OCI-LY3 (cell line): ENCODE data around the gene ZNF683.
A peak's percentile ranks its signal among the peaks of the same experiment; 100 is the strongest.
"Not testable (repeated sequence)": the region's sequence is repeated elsewhere in the genome, so short reads cannot be mapped to it uniquely, and the experiment has no call there.

Experiments used
- H2AFZ ChIP-seq: fragments of 200-600, 300-600 bp; shearing (Covaris generic); 2 replicates; pipeline ENCODE4 v1.6.0; 2014; ENCODE audit warnings: antibody characterized with exemption, low read depth, low read length
- H3K27ac ChIP-seq: fragments of 200-600, 300-600 bp; sonication (generic); 2 replicates; pipeline ENCODE4 v1.5.1; 2014; ENCODE audit warnings: mild to moderate bottlenecking, low read length, moderate library complexity, mixed read lengths
- H3K27me3 ChIP-seq: fragments of 200-600, 300-600 bp; sonication (generic); 2 replicates; pipeline ENCODE4 v1.6.1; 2014; ENCODE audit warnings: low read depth, low read length, mixed read lengths
- H3K36me3 ChIP-seq: fragments of 200-600, 300-600 bp; sonication (generic); replicated peaks from 2 replicates; pipeline ENCODE3; 2014; ENCODE audit warnings: low read depth, low read length, mixed read lengths
- H3K4me1 ChIP-seq: fragments of 300-600, 200-600 bp; sonication (generic); 2 replicates; pipeline ENCODE4 v1.6.1; 2014; ENCODE audit warnings: low read length, mixed read lengths
- H3K4me2 ChIP-seq: fragments of 200-600, 300-600 bp; sonication (generic); 2 replicates; pipeline ENCODE4 v1.6.1; 2014; ENCODE audit warnings: low read length, mixed read lengths
- H3K4me3 ChIP-seq: fragments of 300-600, 200-600 bp; sonication (generic); 2 replicates; pipeline ENCODE4 v1.5.1; 2014; ENCODE audit warnings: antibody characterized with exemption, mild to moderate bottlenecking, low read length, moderate library complexity
- H3K79me2 ChIP-seq: fragments of 300-600, 200-600 bp; shearing (Covaris generic); 2 replicates; pipeline ENCODE4 v1.6.1; 2014; ENCODE audit warnings: mild to moderate bottlenecking, low read length, mixed read lengths
- H3K9ac ChIP-seq: fragments of 300-600, 200-600 bp; shearing (Covaris generic); 2 replicates; pipeline ENCODE4 v1.6.0; 2014; ENCODE audit warnings: mild to moderate bottlenecking, low read length, moderate library complexity
- H3K9me3 ChIP-seq: fragments of 200-600, 300-600 bp; shearing (Covaris generic); 2 replicates; pipeline ENCODE4 v1.6.1; 2014; ENCODE audit warnings: low read length, mixed read lengths; ENCODE audit not compliant: insufficient read depth
- H4K20me1 ChIP-seq: fragments of 200-600, 300-600 bp; sonication (generic); 2 replicates; pipeline ENCODE4 v1.6.1; 2016; ENCODE audit warnings: low read length, mixed read lengths; ENCODE audit not compliant: insufficient read depth
- EZH2phosphoT487 ChIP-seq: fragments of 200-600 bp; shearing (Covaris generic); IDR thresholded peaks from 2 replicates; pipeline ENCODE4 v1.6.1; 2018; ENCODE audit warnings: antibody characterized with exemption, mixed run types, low read depth
- TF ChIP-seq, protein P1 (sequence below): fragments of 200-600, 300-600 bp; sonication (generic); IDR thresholded peaks from 2 replicates; pipeline ENCODE4 v1.5.1; 2014; ENCODE audit warnings: antibody characterized with exemption, low read length, low read depth

Gene ZNF683

DNA sequence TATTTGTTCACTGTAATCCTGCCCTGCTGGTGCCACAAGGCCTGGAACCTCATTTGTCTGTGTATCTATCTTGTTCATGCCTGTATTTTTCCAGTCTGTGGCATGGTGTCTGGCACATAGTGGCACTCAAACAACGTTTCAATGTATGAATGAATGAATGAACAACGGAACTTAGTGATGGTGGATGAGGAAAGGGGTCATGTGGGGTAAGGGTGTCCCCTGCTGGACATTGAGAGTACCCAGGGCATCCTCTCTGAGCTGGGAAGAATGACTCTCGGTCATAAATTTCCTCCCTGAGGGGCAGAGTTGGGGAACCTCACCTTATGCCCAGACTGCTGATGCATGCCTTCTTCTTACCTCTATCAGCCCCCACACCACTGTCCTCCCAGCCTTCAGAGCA lies 18.9 kb upstream of the ZNF683 start:
- H3K9ac ChIP-seq = no peak overlapping the region
- no peaks in the 10 kb centered on the region for H3K27me3 ChIP-seq
- H3K9me3 ChIP-seq = no peaks in the 10 kb centered on the region
- no peak overlapping the region for H2AFZ ChIP-seq
- no peaks in the 10 kb centered on the region for H3K36me3 ChIP-seq
- H4K20me1 ChIP-seq = no peaks in the 10 kb centered on the region
- no peaks in the 10 kb centered on the region for H3K79me2 ChIP-seq
- no peak overlapping the region for H3K27ac ChIP-seq
- no peak overlapping the region for H3K4me3 ChIP-seq
- TF ChIP-seq, protein P1, sequence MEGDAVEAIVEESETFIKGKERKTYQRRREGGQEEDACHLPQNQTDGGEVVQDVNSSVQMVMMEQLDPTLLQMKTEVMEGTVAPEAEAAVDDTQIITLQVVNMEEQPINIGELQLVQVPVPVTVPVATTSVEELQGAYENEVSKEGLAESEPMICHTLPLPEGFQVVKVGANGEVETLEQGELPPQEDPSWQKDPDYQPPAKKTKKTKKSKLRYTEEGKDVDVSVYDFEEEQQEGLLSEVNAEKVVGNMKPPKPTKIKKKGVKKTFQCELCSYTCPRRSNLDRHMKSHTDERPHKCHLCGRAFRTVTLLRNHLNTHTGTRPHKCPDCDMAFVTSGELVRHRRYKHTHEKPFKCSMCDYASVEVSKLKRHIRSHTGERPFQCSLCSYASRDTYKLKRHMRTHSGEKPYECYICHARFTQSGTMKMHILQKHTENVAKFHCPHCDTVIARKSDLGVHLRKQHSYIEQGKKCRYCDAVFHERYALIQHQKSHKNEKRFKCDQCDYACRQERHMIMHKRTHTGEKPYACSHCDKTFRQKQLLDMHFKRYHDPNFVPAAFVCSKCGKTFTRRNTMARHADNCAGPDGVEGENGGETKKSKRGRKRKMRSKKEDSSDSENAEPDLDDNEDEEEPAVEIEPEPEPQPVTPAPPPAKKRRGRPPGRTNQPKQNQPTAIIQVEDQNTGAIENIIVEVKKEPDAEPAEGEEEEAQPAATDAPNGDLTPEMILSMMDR = 0 out of 2 replicates have a peak, but pooled peaks have one; percentile 12
- TF ChIP-seq EZH2phosphoT487 = no peak
- no peak overlapping the region for H3K4me2 ChIP-seq
- no peaks in the 10 kb centered on the region for H3K4me1 ChIP-seq

DNA sequence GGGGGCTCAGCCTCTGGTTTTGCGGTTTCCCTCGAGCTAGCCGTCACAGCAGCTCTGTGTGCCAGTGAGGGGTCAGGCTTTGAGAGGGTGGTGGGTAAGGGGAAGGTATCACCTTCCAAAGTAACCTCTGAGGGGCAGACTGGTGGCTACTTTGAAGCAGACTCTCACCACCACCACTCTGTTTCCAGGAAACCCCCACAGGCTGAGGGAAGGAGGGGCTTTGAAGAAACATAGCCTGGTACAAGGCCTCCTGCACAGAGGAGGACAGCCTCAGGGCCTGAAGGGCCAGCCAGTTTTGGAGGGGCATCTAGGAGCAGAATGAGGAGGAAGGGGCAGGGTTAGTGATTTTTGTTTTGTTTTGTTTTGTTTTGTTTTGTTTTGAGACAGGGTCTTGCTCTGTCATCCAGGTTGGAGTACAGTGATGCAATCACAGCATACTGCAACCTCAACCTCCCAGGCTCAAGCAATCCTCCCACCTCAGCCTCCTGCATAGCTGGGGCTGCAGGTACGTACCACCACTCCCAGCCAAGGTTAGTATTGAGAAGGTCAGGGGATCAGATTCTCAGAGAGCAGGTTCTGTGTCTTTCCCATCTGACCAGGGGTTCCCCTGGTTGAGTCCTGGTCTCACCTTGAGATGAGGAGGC lies 17.2 kb upstream of the ZNF683 start:
- no peaks in the 10 kb centered on the region for H3K27me3 ChIP-seq
- no peaks in the 10 kb centered on the region for H3K79me2 ChIP-seq
- no peaks in the 10 kb centered on the region for H3K9me3 ChIP-seq
- H3K4me1 ChIP-seq = no peaks in the 10 kb centered on the region
- no peak overlapping the region for H3K27ac ChIP-seq
- H3K36me3 ChIP-seq = no peaks in the 10 kb centered on the region
- no peak for TF ChIP-seq EZH2phosphoT487
- TF ChIP-seq, protein P1 = no peak
- no peak overlapping the region for H3K4me3 ChIP-seq
- no peak overlapping the region for H3K4me2 ChIP-seq
- no peaks in the 10 kb centered on the region for H4K20me1 ChIP-seq
- no peak overlapping the region for H2AFZ ChIP-seq
- no peak overlapping the region for H3K9ac ChIP-seq

DNA sequence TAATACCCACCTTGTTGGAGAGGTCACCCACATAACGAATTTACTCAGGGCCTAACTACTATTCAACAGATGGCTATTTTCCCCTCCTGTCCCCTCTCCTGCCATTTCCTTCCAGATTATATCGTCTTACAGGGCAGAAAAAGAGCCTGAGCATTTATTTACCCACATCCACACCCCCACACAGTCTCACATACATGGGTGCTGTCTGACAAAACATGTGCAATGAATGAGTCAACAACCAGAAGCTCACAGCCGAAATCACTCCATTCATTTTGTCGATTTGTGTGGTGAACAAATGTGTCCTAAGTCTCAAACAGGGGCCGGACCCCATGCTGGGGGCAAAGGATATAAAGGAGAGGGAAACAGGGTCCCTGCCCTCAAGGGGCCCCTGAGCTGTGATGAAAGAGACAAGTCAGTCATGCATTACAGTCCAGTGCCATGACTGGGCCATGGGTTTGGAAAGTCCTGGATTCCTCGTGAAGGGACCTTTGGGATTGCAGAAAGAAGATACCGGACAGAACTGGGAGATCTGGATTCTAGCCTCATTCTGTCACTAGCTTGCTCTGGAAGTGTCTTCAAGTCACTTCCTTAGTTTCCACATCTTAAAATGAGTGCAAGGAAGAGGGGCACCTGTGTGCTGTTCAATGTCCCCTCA lies 16.4 kb upstream of the ZNF683 start:
- H3K79me2 ChIP-seq = no peaks in the 10 kb centered on the region
- TF ChIP-seq EZH2phosphoT487 = no peak
- TF ChIP-seq, protein P1 = no peak
- no peak overlapping the region for H2AFZ ChIP-seq
- no peak overlapping the region for H3K4me2 ChIP-seq
- H3K9ac ChIP-seq = no peak overlapping the region
- no peaks in the 10 kb centered on the region for H4K20me1 ChIP-seq
- no peak overlapping the region for H3K4me3 ChIP-seq
- H3K4me1 ChIP-seq = no peaks in the 10 kb centered on the region
- H3K36me3 ChIP-seq = no peaks in the 10 kb centered on the region
- H3K9me3 ChIP-seq = no peaks in the 10 kb centered on the region
- H3K27ac ChIP-seq = no peak overlapping the region
- no peaks in the 10 kb centered on the region for H3K27me3 ChIP-seq

DNA sequence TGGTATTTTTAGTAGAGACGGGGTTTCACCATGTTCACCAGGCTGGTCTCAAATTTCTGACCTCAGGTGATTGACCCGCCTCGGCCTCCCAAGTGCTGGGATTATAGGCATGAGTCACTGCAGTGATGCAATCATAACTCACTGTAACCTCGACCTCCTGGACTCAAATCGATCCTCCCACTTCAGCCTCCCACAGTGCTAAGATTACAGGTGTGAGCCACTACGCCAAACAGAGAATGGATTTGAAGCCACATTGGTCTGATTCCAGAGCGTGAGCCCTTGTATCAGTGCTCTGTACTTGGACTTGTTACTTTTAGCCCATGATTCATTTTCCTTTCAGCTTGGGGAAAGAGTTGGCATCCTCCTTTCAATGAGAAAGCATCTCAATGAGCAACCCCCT lies 14.9 kb upstream of the ZNF683 start:
- no peak overlapping the region for H2AFZ ChIP-seq
- no peak for TF ChIP-seq EZH2phosphoT487
- TF ChIP-seq, protein P1 = no peak
- no peaks in the 10 kb centered on the region for H3K79me2 ChIP-seq
- no peaks in the 10 kb centered on the region for H4K20me1 ChIP-seq
- H3K4me2 ChIP-seq = no peak overlapping the region
- no peaks in the 10 kb centered on the region for H3K9me3 ChIP-seq
- H3K36me3 ChIP-seq = no peaks in the 10 kb centered on the region
- no peak overlapping the region for H3K27ac ChIP-seq
- H3K4me1 ChIP-seq = no peaks in the 10 kb centered on the region
- no peak overlapping the region for H3K9ac ChIP-seq
- no peaks in the 10 kb centered on the region for H3K27me3 ChIP-seq
- no peak overlapping the region for H3K4me3 ChIP-seq

DNA sequence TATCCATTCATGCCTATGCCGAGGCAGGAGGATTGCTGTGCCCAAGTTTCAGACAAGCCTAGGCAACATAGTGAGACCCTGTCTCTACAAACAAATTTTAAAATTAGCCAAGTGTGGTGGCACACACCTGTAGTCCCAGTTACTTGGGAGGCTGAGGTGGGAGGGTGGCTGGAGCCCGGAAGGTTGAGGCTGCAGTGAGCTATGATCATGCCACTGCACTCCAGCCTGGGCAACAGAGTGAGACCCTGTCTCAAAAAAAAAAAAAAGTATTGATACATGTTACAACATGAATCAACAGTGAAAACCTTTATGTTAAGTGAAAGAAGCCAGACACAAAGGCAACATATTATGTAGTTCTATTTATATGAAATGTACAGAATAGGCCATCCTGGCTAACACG lies 12.5 kb upstream of the ZNF683 start:
- H3K79me2 ChIP-seq, H3K9ac ChIP-seq, H3K27ac ChIP-seq, H3K36me3 ChIP-seq, H2AFZ ChIP-seq, H3K9me3 ChIP-seq, H4K20me1 ChIP-seq, H3K27me3 ChIP-seq, H3K4me2 ChIP-seq, H3K4me1 ChIP-seq, H3K4me3 ChIP-seq: not testable (repeated sequence)
